PC-9 (cell line): ENCODE data around the gene LRRC4C. TPM values are rescaled to one million over a fixed set of nuclear protein-coding genes. Genes with fewer than 3 reads are reported as not detected.

Experiments
- BruUV-seq: library from RNA; stranded (reverse); fragments of 400-500 nt; replicated peaks from 2 replicates; lab custom pipeline; 2021; lab: Mats Ljungman, UMichigan
- CTCF ChIA-PET: fragments of 300-600 bp; sonication (Branson Sonifier 250); formaldehyde crosslinking; loops from one replicate; lab custom pipeline; 2022; ENCODE audit warnings: antibody characterized with exemption; lab: Charles Lee
- POLR2A ChIA-PET: fragments of 300-600 bp; sonication (Branson Sonifier 250); formaldehyde crosslinking; loops from one replicate; lab custom pipeline; 2022; ENCODE audit warnings: antibody characterized with exemption; ENCODE audit not compliant: unreplicated experiment; lab: Charles Lee
- DNase-seq, 2 experiments: peaks; one replicate each; pipeline versions ENCODE4 v3.0.0 to v3.0.0-alpha.2; 2015 to 2022; ENCODE audit warnings: mixed read lengths in 1 of 2
- H2AFZ ChIP-seq: fragments of 200-600 bp; sonication (generic); 2 replicates; pipeline ENCODE4 v1.8.1; 2017; ENCODE audit warnings: antibody characterized with exemption
- H3F3A ChIP-seq: fragments of 200-600 bp; sonication (generic); 2 replicates; pipeline ENCODE4 v1.8.1; 2017; ENCODE audit warnings: antibody characterized with exemption, mild to moderate bottlenecking, low read depth; ENCODE audit not compliant: insufficient read depth
- H3K27ac ChIP-seq: fragments of 200-600 bp; sonication (generic); 2 replicates; pipeline ENCODE4 v1.6.1; 2016; ENCODE audit warnings: mixed run types
- H3K27me3 ChIP-seq: fragments of 200-600 bp; sonication (generic); 2 replicates; pipeline ENCODE4 v1.6.1; 2016; ENCODE audit warnings: low read depth, mixed run types; ENCODE audit not compliant: insufficient read depth
- H3K36me3 ChIP-seq: fragments of 200-600 bp; sonication (generic); 2 replicates; pipeline ENCODE4 v1.6.1; 2016; ENCODE audit warnings: low read depth, mixed run types
- H3K4me1 ChIP-seq: fragments of 200-600 bp; sonication (generic); replicated peaks from 2 replicates; pipeline ENCODE4 v1.6.1; 2016; ENCODE audit warnings: mixed run types; ENCODE audit not compliant: insufficient read depth
- H3K4me2 ChIP-seq: fragments of 200-600 bp; sonication (generic); 2 replicates; pipeline ENCODE4 v1.6.1; 2017; ENCODE audit warnings: mixed run types
- H3K4me3 ChIP-seq: fragments of 200-600 bp; sonication (generic); 2 replicates; pipeline ENCODE4 v1.6.1; 2016; ENCODE audit warnings: mixed run types
- H3K79me2 ChIP-seq: fragments of 200-600 bp; sonication (generic); 2 replicates; pipeline ENCODE4 v1.6.1; 2017; ENCODE audit warnings: low read depth, mixed run types
- H3K9me2 ChIP-seq: fragments of 200-600 bp; sonication (generic); 2 replicates; pipeline ENCODE4 v1.8.1; 2017; ENCODE audit warnings: mild to moderate bottlenecking; ENCODE audit not compliant: insufficient read depth
- H3K9me3 ChIP-seq: fragments of 200-600 bp; sonication (generic); 2 replicates; pipeline ENCODE4 v1.8.1; 2016; ENCODE audit warnings: low read depth; ENCODE audit not compliant: insufficient read depth
- H4K20me1 ChIP-seq: fragments of 200-600 bp; sonication (generic); 2 replicates; pipeline ENCODE4 v1.8.1; 2017; ENCODE audit not compliant: insufficient read depth
- EZH2 ChIP-seq: fragments of 200-600 bp; sonication (generic); IDR thresholded peaks from 2 replicates; pipeline ENCODE4 v1.8.0; 2017; ENCODE audit warnings: antibody characterized with exemption, low read depth
- intact Hi-C: fragments of 100-400 bp; cut with micrococcal nuclease; formaldehyde crosslinking; loops from one replicate; pipeline ENCODE4 v1.10.0; 2022; ENCODE audit not compliant: unreplicated experiment
- total RNA-seq: library from RNA; stranded (reverse); gene quantifications from 2 replicates; pipeline ENCODE4 v1.2.3, GENCODE V29; 2021
- TF ChIP-seq, protein P1 (sequence below): fragments of 200-600 bp; sonication (generic); conservative IDR thresholded peaks from 2 replicates; pipeline ENCODE4 v1.6.1; 2017; ENCODE audit warnings: mixed run types, antibody characterized with exemption, mild to moderate bottlenecking, moderate library complexity

The LRRC4C gene
- total RNA-seq, 1 experiment from 2014 or later, result not detected

DNA sequence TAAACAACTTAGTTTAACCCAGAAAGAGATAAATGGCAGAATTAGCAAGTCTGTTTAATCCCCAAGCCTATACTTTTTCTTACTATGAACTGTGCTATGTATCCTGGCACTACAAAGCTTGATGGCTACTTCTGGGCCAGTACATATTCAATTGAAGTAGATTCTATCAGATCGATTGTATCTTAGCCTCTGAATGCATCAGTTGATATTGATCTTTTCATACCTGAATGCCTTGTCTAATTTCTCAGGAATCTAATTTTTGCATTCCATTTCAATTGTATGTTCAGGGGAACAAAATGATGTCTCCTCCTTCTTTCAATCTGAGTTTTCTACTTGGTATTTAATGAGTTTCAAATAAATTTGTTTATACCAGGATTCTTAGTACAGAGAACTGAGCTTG lies 1137.9 kb downstream of the LRRC4C start:
- ChIA-PET CTCF (no interaction called here), POLR2A (no interaction called here)
- BruUV-seq, result no TSS peak

DNA sequence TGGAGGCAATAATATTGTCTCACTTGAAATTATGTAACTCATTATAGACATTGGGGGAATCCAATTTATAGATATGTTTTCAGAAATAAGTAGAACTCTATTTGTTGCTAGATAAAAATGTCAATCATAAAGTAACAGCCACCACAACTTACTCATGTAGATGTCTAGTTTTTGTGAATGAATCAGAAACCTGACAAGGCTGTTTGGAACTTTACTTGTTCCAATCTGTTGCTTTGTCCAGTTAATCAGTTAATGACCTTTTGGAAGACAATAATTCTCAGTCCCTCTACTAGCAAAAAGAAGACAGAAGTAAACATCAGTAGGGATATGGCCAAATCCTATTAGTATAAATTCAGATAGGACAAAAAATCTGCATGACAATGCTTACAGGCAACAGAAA lies 1143.3 kb downstream of the LRRC4C start:
- Histone ChIP-seq H3K4me3 (no peak overlapping the region), H3K4me1 (no peaks in the 10 kb centered on the region), H3K4me2 (no peak overlapping the region), H3K79me2 (no peaks in the 10 kb centered on the region), H3K9me2 (no peaks in the 10 kb centered on the region), H3F3A (no peaks in the 10 kb centered on the region), H4K20me1 (no peaks in the 10 kb centered on the region), H3K36me3 (no peaks in the 10 kb centered on the region), H3K9me3 (no peaks in the 10 kb centered on the region), H3K27ac (no peak overlapping the region), H3K27me3 (no peaks in the 10 kb centered on the region), H2AFZ (no peak overlapping the region)
- DNase-seq, result no peak
- TF ChIP-seq EZH2, result no peak
- TF ChIP-seq, protein P1, sequence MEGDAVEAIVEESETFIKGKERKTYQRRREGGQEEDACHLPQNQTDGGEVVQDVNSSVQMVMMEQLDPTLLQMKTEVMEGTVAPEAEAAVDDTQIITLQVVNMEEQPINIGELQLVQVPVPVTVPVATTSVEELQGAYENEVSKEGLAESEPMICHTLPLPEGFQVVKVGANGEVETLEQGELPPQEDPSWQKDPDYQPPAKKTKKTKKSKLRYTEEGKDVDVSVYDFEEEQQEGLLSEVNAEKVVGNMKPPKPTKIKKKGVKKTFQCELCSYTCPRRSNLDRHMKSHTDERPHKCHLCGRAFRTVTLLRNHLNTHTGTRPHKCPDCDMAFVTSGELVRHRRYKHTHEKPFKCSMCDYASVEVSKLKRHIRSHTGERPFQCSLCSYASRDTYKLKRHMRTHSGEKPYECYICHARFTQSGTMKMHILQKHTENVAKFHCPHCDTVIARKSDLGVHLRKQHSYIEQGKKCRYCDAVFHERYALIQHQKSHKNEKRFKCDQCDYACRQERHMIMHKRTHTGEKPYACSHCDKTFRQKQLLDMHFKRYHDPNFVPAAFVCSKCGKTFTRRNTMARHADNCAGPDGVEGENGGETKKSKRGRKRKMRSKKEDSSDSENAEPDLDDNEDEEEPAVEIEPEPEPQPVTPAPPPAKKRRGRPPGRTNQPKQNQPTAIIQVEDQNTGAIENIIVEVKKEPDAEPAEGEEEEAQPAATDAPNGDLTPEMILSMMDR, result no peak
- POLR2A ChIA-PET, result no interaction called here
- intact Hi-C loops, result no loop called here
- CTCF ChIA-PET, result no interaction called here
- no TSS peak for BruUV-seq

More for the DNA sequence above, 1137.9 kb downstream of the LRRC4C start:
- Histone ChIP-seq H4K20me1 (no peaks in the 10 kb centered on the region), H3K4me2 (no peak overlapping the region), H2AFZ (no peak overlapping the region), H3F3A (no peaks in the 10 kb centered on the region), H3K9me3 (no peaks in the 10 kb centered on the region), H3K27ac (no peak overlapping the region), H3K36me3 (no peaks in the 10 kb centered on the region), H3K4me1 (no peaks in the 10 kb centered on the region), H3K9me2 (no peaks in the 10 kb centered on the region), H3K27me3 (no peaks in the 10 kb centered on the region), H3K79me2 (no peaks in the 10 kb centered on the region), H3K4me3 (no peak overlapping the region)
- TF ChIP-seq EZH2, result no peak
- TF ChIP-seq, protein P1, result no peak
- intact Hi-C loops, result no loop called here
- no peak for DNase-seq

DNA sequence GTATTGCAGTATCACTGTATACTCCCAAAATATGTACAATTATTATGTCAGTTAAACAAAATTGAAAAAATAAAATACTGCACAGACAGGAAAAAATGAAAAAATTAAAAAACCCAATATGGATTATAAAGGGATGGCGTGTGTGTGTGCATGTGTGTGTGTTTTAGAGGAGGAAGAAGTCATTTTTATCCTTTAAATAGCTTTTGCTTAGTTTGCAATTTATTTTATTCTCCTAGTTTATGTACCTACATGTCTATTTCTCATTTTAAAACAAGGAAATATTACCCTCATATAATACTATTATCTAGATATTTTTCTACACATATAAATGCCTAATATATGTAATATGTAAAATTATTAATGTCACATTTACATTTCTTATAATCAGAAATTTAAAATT lies 1144.3 kb downstream of the LRRC4C start:
- H4K20me1 ChIP-seq, result no peaks in the 10 kb centered on the region
- H3K9me3 ChIP-seq, result no peaks in the 10 kb centered on the region
- H3K27ac ChIP-seq, result no peak overlapping the region
- no peaks in the 10 kb centered on the region for H3K9me2 ChIP-seq
- no peaks in the 10 kb centered on the region for H3K4me1 ChIP-seq
- H3K4me2 ChIP-seq, result no peak overlapping the region
- no peaks in the 10 kb centered on the region for H3K79me2 ChIP-seq
- H3F3A ChIP-seq, result no peaks in the 10 kb centered on the region
- ChIA-PET CTCF (no interaction called here), POLR2A (no interaction called here)
- H3K36me3 ChIP-seq, result no peaks in the 10 kb centered on the region
- TF ChIP-seq, protein P1, result no peak
- TF ChIP-seq EZH2, result no peak
- DNase-seq, result no peak
- H3K4me3 ChIP-seq, result no peak overlapping the region
- no peaks in the 10 kb centered on the region for H3K27me3 ChIP-seq
- intact Hi-C loops, result no loop called here
- no TSS peak for BruUV-seq
- no peak overlapping the region for H2AFZ ChIP-seq
